H9 (cell line): Measurements from ENCODE around the gene AEBP2. TPM values are rescaled to one million over a fixed set of nuclear protein-coding genes. Genes with fewer than 3 reads are reported as not detected.

Source experiments
- DNase-seq: peaks from one replicate; pipeline ENCODE4 v3.0.0-alpha.2; 2017
- H2AFZ ChIP-seq: one replicate; pipeline ENCODE4 v1.6.1; 2013; ENCODE audit warnings: mild to moderate bottlenecking, low read length, control low read depth, moderate library complexity
- H2AK5ac ChIP-seq: 2 replicates; pipeline ENCODE4 v1.6.1; 2013; ENCODE audit warnings: low read length, control low read depth, mixed read lengths; ENCODE audit not compliant: insufficient read length
- H2BK120ac ChIP-seq: one replicate; pipeline ENCODE4 v1.6.1; 2013; ENCODE audit warnings: low read depth, mild to moderate bottlenecking, low read length, control low read depth, inconsistent platforms; ENCODE audit not compliant: poor library complexity, severe bottlenecking
- H2BK12ac ChIP-seq: 2 replicates; pipeline ENCODE4 v1.6.1; 2013; ENCODE audit warnings: low read length, control low read depth, mixed read lengths, low read depth; ENCODE audit not compliant: insufficient read length
- H2BK15ac ChIP-seq: 2 replicates; pipeline ENCODE4 v1.6.1; 2013; ENCODE audit warnings: low read depth, low read length, control low read depth
- H2BK20ac ChIP-seq: one replicate; pipeline ENCODE4 v1.6.1; 2013; ENCODE audit warnings: low read depth, mild to moderate bottlenecking, low read length, control low read depth, inconsistent platforms; ENCODE audit not compliant: poor library complexity, severe bottlenecking
- H2BK5ac ChIP-seq: 2 replicates; pipeline ENCODE4 v1.6.1; 2013; ENCODE audit warnings: low read length, control low read depth, mixed read lengths; ENCODE audit not compliant: insufficient read length
- H3K14ac ChIP-seq: 2 replicates; pipeline ENCODE4 v1.6.1; 2013; ENCODE audit warnings: low read length, control low read depth; ENCODE audit not compliant: insufficient read depth
- H3K18ac ChIP-seq: 2 replicates; pipeline ENCODE4 v1.6.1; 2013; ENCODE audit warnings: low read depth, mild to moderate bottlenecking, mixed read lengths, low read length, control low read depth; ENCODE audit not compliant: insufficient read length
- H3K23ac ChIP-seq: 2 replicates; pipeline ENCODE4 v1.6.1; 2013; ENCODE audit warnings: low read length, control low read depth, mixed read lengths, low read depth; ENCODE audit not compliant: insufficient read length
- H3K23me2 ChIP-seq: 2 replicates; pipeline ENCODE4 v1.6.1; 2013; ENCODE audit warnings: low read depth, mild to moderate bottlenecking, mixed read lengths, low read length, control low read depth; ENCODE audit not compliant: insufficient read length, poor library complexity, severe bottlenecking
- H3K27ac ChIP-seq: 2 replicates; pipeline ENCODE4 v1.5.1; 2013; ENCODE audit warnings: low read length, control low read depth, mixed read lengths, low read depth; ENCODE audit not compliant: insufficient read length
- H3K27me3 ChIP-seq: 2 replicates; pipeline ENCODE4 v1.6.1; 2013; ENCODE audit warnings: low read length, control low read depth, inconsistent platforms; ENCODE audit not compliant: insufficient read depth
- H3K4ac ChIP-seq: 2 replicates; pipeline ENCODE4 v1.6.1; 2013; ENCODE audit warnings: low read depth, mild to moderate bottlenecking, control low read depth, inconsistent platforms, low read length, moderate library complexity
- H3K4me1 ChIP-seq: 2 replicates; pipeline ENCODE4 v1.6.1; 2013; ENCODE audit warnings: low read length, control low read depth, inconsistent platforms; ENCODE audit not compliant: insufficient read depth
- H3K4me2 ChIP-seq: 2 replicates; pipeline ENCODE4 v1.6.1; 2013; ENCODE audit warnings: low read length, control low read depth, mixed read lengths; ENCODE audit not compliant: insufficient read length, insufficient read depth
- H3K56ac ChIP-seq: 2 replicates; pipeline ENCODE4 v1.6.1; 2013; ENCODE audit warnings: low read depth, mild to moderate bottlenecking, mixed read lengths, low read length, control low read depth; ENCODE audit not compliant: insufficient read length
- H3K79me1 ChIP-seq: 2 replicates; pipeline ENCODE4 v1.6.1; 2013; ENCODE audit warnings: low read depth, mild to moderate bottlenecking, moderate library complexity, low read length, control low read depth, inconsistent platforms; ENCODE audit not compliant: insufficient read depth, poor library complexity, severe bottlenecking
- H3K79me2 ChIP-seq: 2 replicates; pipeline ENCODE4 v1.6.1; 2013; ENCODE audit warnings: low read length, control low read depth, inconsistent platforms; ENCODE audit not compliant: insufficient read depth
- H3K9ac ChIP-seq: 2 replicates; pipeline ENCODE4 v1.6.1; 2013; ENCODE audit warnings: low read length, control low read depth, mixed read lengths; ENCODE audit not compliant: insufficient read length; ENCODE audit errors: extremely low read depth
- H3K9me3 ChIP-seq: one replicate; pipeline ENCODE4 v1.6.1; 2013; ENCODE audit warnings: low read depth, low read length, inconsistent platforms; ENCODE audit not compliant: control insufficient read depth
- H3T11ph ChIP-seq: one replicate; pipeline ENCODE4 v1.6.1; 2013; ENCODE audit warnings: mild to moderate bottlenecking, low read length, control low read depth, inconsistent platforms
- H4K20me1 ChIP-seq: one replicate; pipeline ENCODE4 v1.6.1; 2013; ENCODE audit not compliant: control insufficient read depth, insufficient read length, insufficient read depth
- H4K5ac ChIP-seq: 2 replicates; pipeline ENCODE4 v1.6.1; 2013; ENCODE audit warnings: low read depth, mild to moderate bottlenecking, mixed read lengths, low read length, control low read depth; ENCODE audit not compliant: insufficient read length
- H4K8ac ChIP-seq: replicated peaks from 2 replicates; pipeline ENCODE4 v1.6.1; 2013; ENCODE audit warnings: low read length, control low read depth, mixed read lengths, low read depth; ENCODE audit not compliant: insufficient read length
- H4K91ac ChIP-seq: 2 replicates; pipeline ENCODE4 v1.6.1; 2013; ENCODE audit warnings: low read depth, mild to moderate bottlenecking, moderate library complexity, mixed read lengths, low read length, control low read depth; ENCODE audit not compliant: insufficient read length
- H3K27ac Mint-ChIP-seq, 3 experiments: 2 replicates in 2 of 3; 3 replicates in 1 of 3; pipeline ENCODE4 v1.8.0; 2020 to 2021; ENCODE audit warnings: mixed read lengths in 3 of 3, mild to moderate bottlenecking in 1 of 3, moderate library complexity in 1 of 3
- H3K27me3 Mint-ChIP-seq: 2 replicates; pipeline ENCODE4 v1.8.0; 2021; ENCODE audit warnings: low read depth, mild to moderate bottlenecking, moderate library complexity, mixed read lengths
- H3K36me3 Mint-ChIP-seq, 3 experiments: 2 replicates in 2 of 3; 3 replicates in 1 of 3; pipeline ENCODE4 v1.8.0; 2020 to 2021; ENCODE audit warnings: low read depth in 3 of 3, mixed read lengths in 3 of 3; ENCODE audit not compliant: insufficient read depth in 1 of 3
- H3K4me1 Mint-ChIP-seq, 2 experiments: 2 replicates each; pipeline ENCODE4 v1.8.0; 2020; ENCODE audit warnings: mixed read lengths in 2 of 2
- H3K4me3 Mint-ChIP-seq, 2 experiments: 2 replicates in 1 of 2; 3 replicates in 1 of 2; pipeline ENCODE4 v1.8.0; 2020 to 2021; ENCODE audit warnings: mild to moderate bottlenecking in 2 of 2, mixed read lengths in 2 of 2, moderate library complexity in 1 of 2
- H3K9me3 Mint-ChIP-seq, 2 experiments: 2 replicates in 1 of 2; 3 replicates in 1 of 2; pipeline ENCODE4 v1.8.0; 2020; ENCODE audit warnings: mild to moderate bottlenecking in 2 of 2, mixed read lengths in 2 of 2, moderate library complexity in 1 of 2
- CTCF ChIP-seq: fragments of 200-600 bp; sonication (generic); conservative IDR thresholded peaks from 3 replicates; pipeline ENCODE4 v1.8.0; 2021; ENCODE audit warnings: antibody characterized with exemption, mild to moderate bottlenecking
- WGBS: extraction: QIAGEN DNeasy Blood & Tissue Kit; methylation state at CpG from one replicate; pipeline ENCODE4 v1.1.7; 2013; ENCODE audit warnings: missing lambda C conversion rate, low lambda C conversion rate, mixed read lengths; ENCODE audit not compliant: insufficient read length; ENCODE audit errors: extremely low coverage; 5-methylcytosine and 5-hydroxymethylcytosine counted together
- total RNA-seq: library from RNA; stranded (reverse); gene quantifications from 2 replicates; pipeline ENCODE4 v1.2.1, GENCODE V29; 2021

The AEBP2 gene
- total RNA-seq, 1 experiment from 2014 or later = 82.8 TPM

GRCh38 chr12:19419086-19419485 lies 20.2 kb upstream of the AEBP2 start:
- WGBS = no CpG with 5 or more reads among the region's 14 CpGs
- Histone ChIP-seq H2BK12ac (no peak overlapping the region), H4K5ac (no peak overlapping the region), H3K4ac (no peak overlapping the region), H2BK15ac (no peak overlapping the region), H3K9me3 (no peaks in the 10 kb centered on the region), H3K79me1 (no peaks in the 10 kb centered on the region), H3K27me3 (no peaks in the 10 kb centered on the region), H4K8ac (no peak overlapping the region), H3K9ac (no peak overlapping the region), H3K18ac (no peak overlapping the region), H2BK120ac (no peak overlapping the region), H2AFZ (no peak overlapping the region), H3K79me2 (no peaks in the 10 kb centered on the region), H3K27ac (no peak overlapping the region), H2AK5ac (no peak overlapping the region), H3K56ac (no peak overlapping the region), H3K23me2 (no peaks in the 10 kb centered on the region), H2BK20ac (no peak overlapping the region), H3T11ph (no peak overlapping the region), H3K23ac (no peak overlapping the region), H3K14ac (no peak overlapping the region), H2BK5ac (no peak overlapping the region), H3K4me2 (no peak overlapping the region), H4K91ac (no peak overlapping the region), H3K4me1 (no peaks in the 10 kb centered on the region), H4K20me1 (no peaks in the 10 kb centered on the region)
- Mint-ChIP-seq H3K27me3 (no peaks in the 10 kb centered on the region; the same call in 1 of the 2 replicates), H3K4me3 (no peak overlapping the region), H3K27ac (0 out of 7 replicates have a peak overlapping the region, but pooled peaks of 1 of the 3 experiments have one; percentile 35), H3K9me3 (no peaks in the 10 kb centered on the region), H3K4me1 (peaks cover 7 to 14% of the 10 kb centered on the region in 2 experiments), H3K36me3 (no peaks in the 10 kb centered on the region; a peak in 1 of 7 replicates)
- TF ChIP-seq CTCF = no peak
- peak; percentile 21 for DNase-seq
